Mesendoderm (in vitro differentiated cells): ENCODE measurements around the gene ARMC7.

Experiments used
- DNase-seq: peaks from one replicate; pipeline ENCODE4 v3.0.0; 2013
- H2AK5ac ChIP-seq: 2 replicates; pipeline ENCODE4 v1.6.1; 2013; ENCODE audit warnings: low read length, inconsistent platforms
- H2BK120ac ChIP-seq: 2 replicates; pipeline ENCODE4 v1.6.1; 2013; ENCODE audit warnings: low read depth, mild to moderate bottlenecking, low read length, moderate library complexity, mixed read lengths
- H2BK15ac ChIP-seq: replicated peaks from 2 replicates; pipeline ENCODE4 v1.6.1; 2013; ENCODE audit warnings: low read depth, mild to moderate bottlenecking, moderate library complexity
- H2BK5ac ChIP-seq: 2 replicates; pipeline ENCODE4 v1.6.1; 2013; ENCODE audit warnings: low read length, inconsistent platforms
- H3K18ac ChIP-seq: 2 replicates; pipeline ENCODE4 v1.6.1; 2013; ENCODE audit warnings: mild to moderate bottlenecking, low read length, mixed read lengths
- H3K23ac ChIP-seq: one replicate; pipeline ENCODE4 v1.6.1; 2013; ENCODE audit warnings: low read length
- H3K27ac ChIP-seq: 2 replicates; pipeline ENCODE4 v1.5.1; 2013; ENCODE audit warnings: low read depth, mild to moderate bottlenecking, inconsistent platforms, low read length, moderate library complexity
- H3K27me3 ChIP-seq: 2 replicates; pipeline ENCODE4 v1.6.1; 2013; ENCODE audit warnings: low read length, control low read depth, mild to moderate bottlenecking, inconsistent platforms; ENCODE audit not compliant: insufficient read depth, poor library complexity
- H3K36me3 ChIP-seq: 2 replicates; pipeline ENCODE4 v1.6.1; 2013; ENCODE audit warnings: low read length, inconsistent platforms; ENCODE audit not compliant: control insufficient read depth, insufficient read depth
- H3K4ac ChIP-seq: one replicate; pipeline ENCODE4 v1.6.1; 2013; ENCODE audit warnings: low read depth, mild to moderate bottlenecking, low read length, moderate library complexity
- H3K4me1 ChIP-seq: 2 replicates; pipeline ENCODE4 v1.6.1; 2013; ENCODE audit warnings: low read depth, low read length, inconsistent platforms; ENCODE audit not compliant: control insufficient read depth
- H3K4me2 ChIP-seq: 2 replicates; pipeline ENCODE4 v1.6.1; 2013; ENCODE audit warnings: low read length
- H3K4me3 ChIP-seq: 2 replicates; pipeline ENCODE4 v1.5.1; 2013; ENCODE audit warnings: mild to moderate bottlenecking, low read length
- H3K56ac ChIP-seq: one replicate; pipeline ENCODE4 v1.6.1; 2013; ENCODE audit warnings: low read length
- H3K79me1 ChIP-seq: 2 replicates; pipeline ENCODE4 v1.6.1; 2013; ENCODE audit warnings: low read length, inconsistent platforms
- H3K79me2 ChIP-seq: 2 replicates; pipeline ENCODE4 v1.6.1; 2013; ENCODE audit warnings: mild to moderate bottlenecking, low read length; ENCODE audit not compliant: control insufficient read depth, insufficient read depth
- H3K9ac ChIP-seq: 2 replicates; pipeline ENCODE4 v1.6.1; 2013; ENCODE audit warnings: low read length, inconsistent platforms
- H4K5ac ChIP-seq: one replicate; pipeline ENCODE4 v1.6.1; 2013; ENCODE audit warnings: low read length
- H4K8ac ChIP-seq: one replicate; pipeline ENCODE4 v1.6.1; 2013; ENCODE audit warnings: low read depth, mild to moderate bottlenecking, control low read depth, low read length, moderate library complexity
- WGBS: extraction: QIAGEN DNeasy Blood & Tissue Kit; methylation state at CpG from one replicate; pipeline ENCODE4 v1.1.7; 2013; ENCODE audit warnings: low lambda C conversion rate, missing lambda C conversion rate; ENCODE audit not compliant: insufficient coverage; ENCODE audit errors: extremely low coverage; 5-methylcytosine and 5-hydroxymethylcytosine counted together

Gene ARMC7

GRCh38 chr17:75109046-75109406 is 743 bp upstream of the ARMC7 start:
- Histone ChIP-seq H3K36me3 (peaks cover 4% of the 10 kb centered on the region), H3K27me3 (no peaks in the 10 kb centered on the region), H2BK15ac (no peak overlapping the region), H3K79me1 (peaks cover 3% of the 10 kb centered on the region), H3K79me2 (no peaks in the 10 kb centered on the region), H3K4me3 (peak overlapping the region; percentile 46), H3K4ac (no peak overlapping the region), H3K18ac (peak overlapping the region; percentile 4), H4K8ac (no peak overlapping the region), H3K9ac (peak overlapping the region; percentile 82), H2BK120ac (no peak overlapping the region), H2BK5ac (no peak overlapping the region), H2AK5ac (no peak overlapping the region), H3K27ac (peak overlapping the region; percentile 60), H3K4me1 (peaks cover 4% of the 10 kb centered on the region), H3K23ac (no peak overlapping the region), H3K4me2 (peak overlapping the region; percentile 97), H3K56ac (peak overlapping the region; percentile 89), H4K5ac (no peak overlapping the region)
- no CpG with 5 or more reads among the region's 22 CpGs for WGBS
- no peak for DNase-seq

GRCh38 chr17:75110234-75110937 is 617 bp downstream of the ARMC7 start:
- no peak overlapping the region for H4K8ac ChIP-seq
- H3K18ac ChIP-seq: peak overlapping the region; percentile 93
- H3K4me2 ChIP-seq: peak overlapping the region; percentile 98
- H2BK120ac ChIP-seq: peak overlapping the region; percentile 33
- no peak overlapping the region for H3K4ac ChIP-seq
- peaks cover 2% of the 10 kb centered on the region for H3K36me3 ChIP-seq
- H3K56ac ChIP-seq: peak overlapping the region; percentile 96
- peaks cover 2% of the 10 kb centered on the region for H3K4me1 ChIP-seq
- no peaks in the 10 kb centered on the region for H3K79me2 ChIP-seq
- no CpG with 5 or more reads among the region's 40 CpGs for WGBS
- H4K5ac ChIP-seq: no peak overlapping the region
- H3K23ac ChIP-seq: peak overlapping the region; percentile 94
- peak overlapping the region; percentile 93 for H3K4me3 ChIP-seq
- no peak overlapping the region for H2BK15ac ChIP-seq
- H2BK5ac ChIP-seq: no peak overlapping the region
- peaks cover 9% of the 10 kb centered on the region for H3K79me1 ChIP-seq
- H2AK5ac ChIP-seq: peak overlapping the region; percentile 65
- no peaks in the 10 kb centered on the region for H3K27me3 ChIP-seq
- peak; percentile 50 for DNase-seq
- H3K9ac ChIP-seq: peak overlapping the region; percentile 90
- H3K27ac ChIP-seq: peak overlapping the region; percentile 71

GRCh38 chr17:75111777-75112335 is 2.1 kb downstream of the ARMC7 start:
- no peak overlapping the region for H3K23ac ChIP-seq
- no peaks in the 10 kb centered on the region for H3K4me1 ChIP-seq
- H3K18ac ChIP-seq: no peak overlapping the region
- H2AK5ac ChIP-seq: no peak overlapping the region
- H3K56ac ChIP-seq: no peak overlapping the region
- H3K79me2 ChIP-seq: no peaks in the 10 kb centered on the region
- peak overlapping the region; percentile 3 for H3K9ac ChIP-seq
- no peak overlapping the region for H3K4me3 ChIP-seq
- no peaks in the 10 kb centered on the region for H3K27me3 ChIP-seq
- H2BK120ac ChIP-seq: no peak overlapping the region
- no peak overlapping the region for H4K5ac ChIP-seq
- DNase-seq: no peak
- peaks cover 9% of the 10 kb centered on the region for H3K79me1 ChIP-seq
- no CpG with 5 or more reads among the region's 7 CpGs for WGBS
- H2BK15ac ChIP-seq: no peak overlapping the region
- no peak overlapping the region for H3K27ac ChIP-seq
- H2BK5ac ChIP-seq: no peak overlapping the region
- H3K4ac ChIP-seq: no peak overlapping the region
- no peak overlapping the region for H4K8ac ChIP-seq
- H3K4me2 ChIP-seq: no peak overlapping the region
- H3K36me3 ChIP-seq: no peaks in the 10 kb centered on the region

GRCh38 chr17:75113798-75114551 is 4.2 kb downstream of the ARMC7 start:
- Histone ChIP-seq H4K5ac (no peak overlapping the region), H3K79me2 (no peaks in the 10 kb centered on the region), H2AK5ac (no peak overlapping the region), H3K23ac (no peak overlapping the region), H2BK120ac (no peak overlapping the region), H2BK5ac (peak overlapping the region; percentile 20), H3K27ac (no peak overlapping the region), H4K8ac (no peak overlapping the region), H3K79me1 (peaks cover 9% of the 10 kb centered on the region), H3K27me3 (no peaks in the 10 kb centered on the region), H3K4ac (no peak overlapping the region), H3K4me3 (no peak overlapping the region), H3K9ac (peak overlapping the region; percentile 58), H3K36me3 (no peaks in the 10 kb centered on the region), H3K4me2 (peak overlapping the region; percentile 13), H3K4me1 (no peaks in the 10 kb centered on the region), H2BK15ac (no peak overlapping the region), H3K18ac (no peak overlapping the region), H3K56ac (peak overlapping the region; percentile 66)
- WGBS: no CpG with 5 or more reads among the region's 22 CpGs
- peak; percentile 91 for DNase-seq

GRCh38 chr17:75114552-75115314 is 5.0 kb downstream of the ARMC7 start:
- H3K79me2 ChIP-seq: no peaks in the 10 kb centered on the region
- no peak overlapping the region for H3K4me3 ChIP-seq
- peaks cover 9% of the 10 kb centered on the region for H3K79me1 ChIP-seq
- no peaks in the 10 kb centered on the region for H3K27me3 ChIP-seq
- peak overlapping the region; percentile 58 for H3K9ac ChIP-seq
- H4K8ac ChIP-seq: no peak overlapping the region
- no peak overlapping the region for H3K27ac ChIP-seq
- no peaks in the 10 kb centered on the region for H3K4me1 ChIP-seq
- H3K4ac ChIP-seq: no peak overlapping the region
- WGBS: no CpG with 5 or more reads among the region's 19 CpGs
- H4K5ac ChIP-seq: no peak overlapping the region
- H2BK5ac ChIP-seq: peak overlapping the region; percentile 20
- H2BK120ac ChIP-seq: no peak overlapping the region
- no peak overlapping the region for H3K23ac ChIP-seq
- no peaks in the 10 kb centered on the region for H3K36me3 ChIP-seq
- H2AK5ac ChIP-seq: no peak overlapping the region
- DNase-seq: no peak
- no peak overlapping the region for H3K4me2 ChIP-seq
- H3K18ac ChIP-seq: no peak overlapping the region
- H2BK15ac ChIP-seq: no peak overlapping the region
- H3K56ac ChIP-seq: peak overlapping the region; percentile 66
